Measurements from ENCODE around the gene TMEM170B.
A peak's percentile ranks its signal among the peaks of the same experiment; 100 is the strongest.

Gene TMEM170B

DNA sequence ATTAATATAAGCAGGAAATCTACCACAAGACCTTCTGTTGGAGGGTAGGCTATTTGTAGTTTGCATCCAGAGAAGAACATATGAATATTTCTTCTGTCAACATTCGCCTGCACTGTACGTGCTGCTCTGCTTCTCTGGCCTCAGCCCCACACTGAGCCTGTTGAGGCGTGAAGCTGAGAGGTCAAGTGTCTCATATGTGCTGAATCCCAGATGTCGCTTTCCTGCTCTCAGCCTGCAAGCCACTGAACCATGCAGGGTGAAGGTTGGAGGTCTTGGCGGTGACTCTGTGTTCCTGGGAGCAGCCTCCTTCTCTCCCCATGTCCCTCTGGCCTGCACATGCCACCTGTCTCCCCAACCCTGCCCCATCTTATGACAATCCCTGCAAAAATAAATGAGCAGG lies 83.6 kb downstream of the TMEM170B start:
- DNase-seq: peak; percentile 79

GRCh38 chr6:11622156-11622555 lies 84.6 kb downstream of the TMEM170B start:
- no peak for DNase-seq

DNA sequence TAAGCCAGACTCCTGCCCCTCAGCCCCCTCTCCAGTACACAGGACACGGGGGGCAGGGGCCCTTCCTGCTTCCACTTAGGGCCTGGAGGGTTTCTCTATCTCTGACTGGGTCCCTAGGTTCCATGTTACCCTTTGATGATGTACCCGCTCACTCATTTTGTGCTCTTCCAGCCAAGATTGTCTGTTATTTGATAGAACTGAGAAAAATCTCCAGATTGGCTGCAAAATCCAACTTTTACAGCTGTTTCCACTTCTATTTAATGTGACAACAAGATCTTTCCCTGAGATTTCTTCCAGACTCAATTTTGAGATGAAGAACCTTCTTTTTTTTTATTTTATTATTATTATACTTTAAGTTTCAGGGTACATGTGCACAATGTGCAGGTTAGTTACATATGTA lies 85.7 kb downstream of the TMEM170B start:
- DNase-seq: no peak

GRCh38 chr6:11625302-11625701 lies 87.8 kb downstream of the TMEM170B start:
- DNase-seq: no peak

- DNase-seq: no peak
Measured at GRCh38 chr6:11626356-11626755, 88.8 kb downstream of the TMEM170B start.

- no peak for DNase-seq
Measured at GRCh38 chr6:11628562-11628961, 91.0 kb downstream of the TMEM170B start.

DNA sequence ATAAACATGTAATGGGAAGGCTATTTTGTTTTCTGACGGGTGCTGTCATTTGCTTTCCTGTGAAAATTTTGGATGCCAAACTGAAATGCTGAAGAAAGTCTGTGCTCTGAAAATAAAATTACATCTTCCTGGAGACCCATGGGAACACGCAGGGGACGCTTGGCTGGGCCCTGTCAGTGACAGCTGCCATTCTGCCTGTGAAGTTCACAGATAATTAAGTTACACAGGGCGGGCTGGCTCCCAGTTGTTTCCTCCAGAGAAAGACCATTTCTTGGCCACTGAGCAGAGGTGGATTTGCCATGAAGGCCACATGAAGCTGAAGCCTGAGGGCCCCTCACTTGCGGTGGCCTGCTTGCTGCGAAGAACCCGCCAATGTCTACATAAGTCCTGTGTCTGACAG lies 93.5 kb downstream of the TMEM170B start:
- peak; percentile 14 for DNase-seq

GRCh38 chr6:11631539-11631938 lies 94.0 kb downstream of the TMEM170B start:
- DNase-seq: no peak

DNA sequence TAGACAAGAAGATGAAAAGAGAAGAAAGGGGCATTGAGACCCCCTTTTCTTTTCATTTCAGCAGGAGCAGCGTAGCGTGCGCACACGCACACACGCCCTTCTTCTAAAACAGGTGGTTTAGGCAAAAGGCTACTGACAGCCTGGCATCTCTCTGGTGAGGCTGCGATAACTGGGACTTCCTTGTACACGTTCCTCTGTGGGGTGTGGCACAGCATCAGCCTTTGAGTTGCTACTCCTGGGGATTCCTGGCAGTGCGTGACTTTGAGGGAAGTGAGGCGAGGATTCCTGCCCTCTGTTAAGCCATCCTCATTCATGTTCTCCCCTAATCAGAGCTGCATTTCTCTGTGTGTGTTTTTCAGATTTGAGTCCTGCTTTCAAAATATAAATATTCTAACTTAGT lies 94.7 kb downstream of the TMEM170B start:
- no peak for DNase-seq

DNA sequence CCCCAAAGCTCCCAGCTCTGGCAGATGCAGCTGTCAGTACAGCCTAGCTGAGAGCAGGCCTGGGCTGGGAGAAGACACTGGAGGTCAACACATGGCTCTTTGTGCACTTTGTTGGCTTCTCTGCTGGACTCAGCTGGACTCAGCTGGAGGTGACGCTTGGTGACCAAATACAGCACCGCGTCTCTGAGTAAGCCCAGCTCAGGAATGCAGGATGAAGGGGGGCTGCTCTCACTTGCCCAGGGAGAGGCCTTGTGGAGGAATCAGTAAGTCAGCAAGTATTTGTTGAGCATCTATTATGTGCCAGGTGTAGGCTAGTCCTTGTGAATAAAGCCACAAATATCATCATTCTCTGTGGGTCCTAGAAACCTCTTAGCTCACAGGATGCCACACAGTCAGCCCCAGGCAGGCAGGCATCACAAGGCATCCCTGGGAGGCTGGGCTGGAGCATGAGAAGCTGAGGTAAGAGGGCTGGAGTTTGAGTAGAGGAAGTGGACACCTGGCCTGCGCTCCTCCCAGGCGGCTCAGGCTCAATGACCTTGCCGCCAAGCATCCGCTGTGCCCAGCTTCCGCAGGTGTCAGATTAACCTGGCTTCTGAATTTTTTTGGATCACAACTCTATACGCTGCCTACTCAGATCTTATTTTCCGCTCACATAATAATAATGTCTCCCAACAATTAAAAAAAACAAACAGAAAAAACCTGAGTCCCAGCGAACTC lies 95.4 kb downstream of the TMEM170B start:
- DNase-seq: no peak

Measured in NCI-H446 treated with DMSO at 0.1 percent for 48 hours (cell line).